NCI-H69 (cell line): ENCODE measurements around the gene C1orf226.
"Not testable (repeated sequence)": the region's sequence is repeated elsewhere in the genome, so short reads cannot be mapped to it uniquely, and the experiment has no call there.

Experiments
- DNase-seq: peaks from one replicate; lab custom pipeline; 2025; lab: John Stamatoyannopoulos, UW

Gene C1orf226

GRCh38 chr1:162405800-162406199, 24.3 kb downstream of the C1orf226 start:
- no peak for DNase-seq

GRCh38 chr1:162406811-162407210, 25.3 kb downstream of the C1orf226 start:
- no peak for DNase-seq

GRCh38 chr1:162407539-162407938, 26.0 kb downstream of the C1orf226 start:
- DNase-seq: peak; percentile 46

GRCh38 chr1:162412002-162412401, 30.5 kb downstream of the C1orf226 start, which contains the start of gene SH2D1B:
TSS of gene SH2D1B (minus strand) at chr1:162412136. CDS start at chr1:162412016, 120 bp downstream.
- DNase-seq: peak; percentile 27

- DNase-seq: no peak
Observed at GRCh38 chr1:162416215-162416614, 34.7 kb downstream of the C1orf226 start.

GRCh38 chr1:162416909-162417308, 35.4 kb downstream of the C1orf226 start:
- DNase-seq: no peak

- DNase-seq: no peak
Observed at GRCh38 chr1:162417650-162418049, 36.1 kb downstream of the C1orf226 start.

GRCh38 chr1:162418584-162418983, 37.1 kb downstream of the C1orf226 start:
- DNase-seq: not testable (repeated sequence)

GRCh38 chr1:162419450-162419931, 38.0 kb downstream of the C1orf226 start:
- not testable (repeated sequence) for DNase-seq

GRCh38 chr1:162420120-162420519, 38.6 kb downstream of the C1orf226 start:
- no peak for DNase-seq

GRCh38 chr1:162421258-162422164, 40.0 kb downstream of the C1orf226 start:
- DNase-seq: no peak

- DNase-seq: no peak
Observed at GRCh38 chr1:162422662-162423375, 41.3 kb downstream of the C1orf226 start.

GRCh38 chr1:162430583-162430982, 49.1 kb downstream of the C1orf226 start:
- no peak for DNase-seq

- DNase-seq: not testable (repeated sequence)
Observed at GRCh38 chr1:162432977-162433713, 51.6 kb downstream of the C1orf226 start.
